HG02798 (cell line): ENCODE results near the gene HEATR3.
A peak's percentile ranks its signal among the peaks of the same experiment; 100 is the strongest.
"Not testable (repeated sequence)": the region's sequence is repeated elsewhere in the genome, so short reads cannot be mapped to it uniquely, and the experiment has no call there.

ENCODE experiments used
- ATAC-seq: cut with Tn5 transposase; IDR thresholded peaks from one replicate; pipeline ENCODE4 v1.9.1; 2021; ENCODE audit warnings: mild to moderate bottlenecking; ENCODE audit not compliant: unreplicated experiment, poor library complexity

Gene HEATR3

GRCh38 chr16:50096791-50097190, 31.0 kb downstream of the HEATR3 start:
- no peak for ATAC-seq

GRCh38 chr16:50099957-50100648, 34.3 kb downstream of the HEATR3 start:
- no peak for ATAC-seq

GRCh38 chr16:50102051-50102746, 36.4 kb downstream of the HEATR3 start:
- peak; percentile 66 for ATAC-seq

- ATAC-seq = no peak
Measured at GRCh38 chr16:50103764-50104163, 38.0 kb downstream of the HEATR3 start.

- no peak for ATAC-seq
Measured at GRCh38 chr16:50114357-50115129, 48.8 kb downstream of the HEATR3 start.

- ATAC-seq = no peak
Measured at GRCh38 chr16:50120711-50121110, 54.9 kb downstream of the HEATR3 start.

GRCh38 chr16:50121278-50121677, 55.5 kb downstream of the HEATR3 start:
- peak; percentile 62 for ATAC-seq

GRCh38 chr16:50121721-50122445, 56.1 kb downstream of the HEATR3 start:
- peak; percentile 65 for ATAC-seq

- no peak for ATAC-seq
Measured at GRCh38 chr16:50123417-50123816, 57.6 kb downstream of the HEATR3 start.

GRCh38 chr16:50124769-50125168, 59.0 kb downstream of the HEATR3 start:
- ATAC-seq = no peak

- ATAC-seq = no peak
Measured at GRCh38 chr16:50126183-50126582, 60.4 kb downstream of the HEATR3 start.

- not testable (repeated sequence) for ATAC-seq
Measured at GRCh38 chr16:50132571-50132970, 66.8 kb downstream of the HEATR3 start.

GRCh38 chr16:50133214-50133613, 67.4 kb downstream of the HEATR3 start:
- ATAC-seq = no peak

GRCh38 chr16:50136399-50136798, 70.6 kb downstream of the HEATR3 start:
- no peak for ATAC-seq

- ATAC-seq = no peak
Measured at GRCh38 chr16:50137268-50137667, 71.5 kb downstream of the HEATR3 start.

GRCh38 chr16:50139580-50139979, 73.8 kb downstream of the HEATR3 start:
- no peak for ATAC-seq

- ATAC-seq = no peak
Measured at GRCh38 chr16:50144211-50144610, 78.4 kb downstream of the HEATR3 start.

GRCh38 chr16:50146479-50147435, 81.0 kb downstream of the HEATR3 start:
- ATAC-seq = no peak

- ATAC-seq = no peak
Measured at GRCh38 chr16:50151322-50151721, 85.6 kb downstream of the HEATR3 start.
